BJ (cell line): ENCODE results near the gene ANKRD35. TPM values are rescaled to one million over a fixed set of nuclear protein-coding genes. Genes with fewer than 3 reads are reported as not detected.

Experiments
- polyA plus RNA-seq: library from polyadenylated mRNA; depleted of rRNA; stranded (reverse); fragments of >200 nt; gene quantifications from 2 replicates; pipeline ENCODE4 v1.2.3, GENCODE V29; 2011; rRNA removed
- small RNA-seq: library from RNA; depleted of rRNA; stranded (forward); fragments of <200 nt; gene quantifications from one replicate; pipeline ENCODE3, GENCODE V24; 2012; ENCODE audit warnings: low replicate concordance, low read depth; ENCODE audit not compliant: insufficient read length

Gene ANKRD35
- polyA plus RNA-seq, 1 experiment = 1.5 TPM

Small RNA genes within 50 kb of the gene (small RNA-seq; reads per million reads assigned to genes)
- gene MIR6736 = not detected

Other genes with a start within 250 kb of the ANKRD35 start
- gene PDZK1, start 178.5 kb downstream of the ANKRD35 start, polyA plus RNA-seq = 0.15 and 0.56 TPM in 2 replicates
- not detected in 2 replicates for gene CD160, start 166.4 kb downstream of the ANKRD35 start, polyA plus RNA-seq
- 13.4 and 18.3 TPM in 2 replicates for gene RNF115, start 61.8 kb downstream of the ANKRD35 start, polyA plus RNA-seq
- 56.7 and 58.5 TPM in 2 replicates for gene POLR3C, start 61.7 kb downstream of the ANKRD35 start, polyA plus RNA-seq
- 4.3 and 4.5 TPM in 2 replicates for gene NUDT17, start 40.2 kb downstream of the ANKRD35 start, polyA plus RNA-seq
- gene PIAS3, start 26.8 kb downstream of the ANKRD35 start, polyA plus RNA-seq = 30.0 and 38.0 TPM in 2 replicates
- gene ITGA10, start 24.2 kb upstream of the ANKRD35 start, polyA plus RNA-seq = 0.63 and 0.82 TPM in 2 replicates
- gene PEX11B, start 32.9 kb upstream of the ANKRD35 start, polyA plus RNA-seq = 34.9 and 46.4 TPM in 2 replicates
- gene RBM8A, start 41.6 kb upstream of the ANKRD35 start, polyA plus RNA-seq = 71.2 and 135 TPM in 2 replicates
- 35.1 and 42.1 TPM in 2 replicates for gene LIX1L, start 72.2 kb upstream of the ANKRD35 start, polyA plus RNA-seq
- 1.3 and 1.4 TPM in 2 replicates for gene ANKRD34A, start 78.7 kb upstream of the ANKRD35 start, polyA plus RNA-seq
- 13.2 and 19.2 TPM in 2 replicates for gene POLR3GL, start 78.8 kb upstream of the ANKRD35 start, polyA plus RNA-seq
- gene TXNIP, start 110.7 kb upstream of the ANKRD35 start, polyA plus RNA-seq = 212 and 258 TPM in 2 replicates
- not detected in 2 replicates for gene HJV, start 135.9 kb upstream of the ANKRD35 start, polyA plus RNA-seq